PC-9 (cell line): ENCODE results near the gene PRPS1. TPM values are rescaled to one million over a fixed set of nuclear protein-coding genes. Genes with fewer than 3 reads are reported as not detected.

Source experiments
- BruUV-seq: library from RNA; stranded (reverse); fragments of 400-500 nt; replicated peaks from 2 replicates; lab custom pipeline; 2021; lab: Mats Ljungman, UMichigan
- CTCF ChIA-PET: fragments of 300-600 bp; sonication (Branson Sonifier 250); formaldehyde crosslinking; loops from one replicate; lab custom pipeline; 2022; ENCODE audit warnings: antibody characterized with exemption; lab: Charles Lee
- POLR2A ChIA-PET: fragments of 300-600 bp; sonication (Branson Sonifier 250); formaldehyde crosslinking; loops from one replicate; lab custom pipeline; 2022; ENCODE audit warnings: antibody characterized with exemption; ENCODE audit not compliant: unreplicated experiment; lab: Charles Lee
- DNase-seq, 2 experiments: peaks; one replicate each; pipeline versions ENCODE4 v3.0.0 to v3.0.0-alpha.2; 2015 to 2022; ENCODE audit warnings: mixed read lengths in 1 of 2
- H2AFZ ChIP-seq: fragments of 200-600 bp; sonication (generic); 2 replicates; pipeline ENCODE4 v1.8.1; 2017; ENCODE audit warnings: antibody characterized with exemption
- H3F3A ChIP-seq: fragments of 200-600 bp; sonication (generic); 2 replicates; pipeline ENCODE4 v1.8.1; 2017; ENCODE audit warnings: antibody characterized with exemption, mild to moderate bottlenecking, low read depth; ENCODE audit not compliant: insufficient read depth
- H3K27ac ChIP-seq: fragments of 200-600 bp; sonication (generic); 2 replicates; pipeline ENCODE4 v1.6.1; 2016; ENCODE audit warnings: mixed run types
- H3K27me3 ChIP-seq: fragments of 200-600 bp; sonication (generic); 2 replicates; pipeline ENCODE4 v1.6.1; 2016; ENCODE audit warnings: low read depth, mixed run types; ENCODE audit not compliant: insufficient read depth
- H3K36me3 ChIP-seq: fragments of 200-600 bp; sonication (generic); 2 replicates; pipeline ENCODE4 v1.6.1; 2016; ENCODE audit warnings: low read depth, mixed run types
- H3K4me1 ChIP-seq: fragments of 200-600 bp; sonication (generic); replicated peaks from 2 replicates; pipeline ENCODE4 v1.6.1; 2016; ENCODE audit warnings: mixed run types; ENCODE audit not compliant: insufficient read depth
- H3K4me2 ChIP-seq: fragments of 200-600 bp; sonication (generic); 2 replicates; pipeline ENCODE4 v1.6.1; 2017; ENCODE audit warnings: mixed run types
- H3K4me3 ChIP-seq: fragments of 200-600 bp; sonication (generic); 2 replicates; pipeline ENCODE4 v1.6.1; 2016; ENCODE audit warnings: mixed run types
- H3K79me2 ChIP-seq: fragments of 200-600 bp; sonication (generic); 2 replicates; pipeline ENCODE4 v1.6.1; 2017; ENCODE audit warnings: low read depth, mixed run types
- H3K9me2 ChIP-seq: fragments of 200-600 bp; sonication (generic); 2 replicates; pipeline ENCODE4 v1.8.1; 2017; ENCODE audit warnings: mild to moderate bottlenecking; ENCODE audit not compliant: insufficient read depth
- H3K9me3 ChIP-seq: fragments of 200-600 bp; sonication (generic); 2 replicates; pipeline ENCODE4 v1.8.1; 2016; ENCODE audit warnings: low read depth; ENCODE audit not compliant: insufficient read depth
- H4K20me1 ChIP-seq: fragments of 200-600 bp; sonication (generic); 2 replicates; pipeline ENCODE4 v1.8.1; 2017; ENCODE audit not compliant: insufficient read depth
- CTCF ChIP-seq: fragments of 200-600 bp; sonication (generic); conservative IDR thresholded peaks from 2 replicates; pipeline ENCODE4 v1.6.1; 2017; ENCODE audit warnings: mixed run types, antibody characterized with exemption, mild to moderate bottlenecking, moderate library complexity
- EZH2 ChIP-seq: fragments of 200-600 bp; sonication (generic); IDR thresholded peaks from 2 replicates; pipeline ENCODE4 v1.8.0; 2017; ENCODE audit warnings: antibody characterized with exemption, low read depth
- intact Hi-C: fragments of 100-400 bp; cut with micrococcal nuclease; formaldehyde crosslinking; loops from one replicate; pipeline ENCODE4 v1.10.0; 2022; ENCODE audit not compliant: unreplicated experiment
- total RNA-seq: library from RNA; stranded (reverse); gene quantifications from 2 replicates; pipeline ENCODE4 v1.2.3, GENCODE V29; 2021

PRPS1 gene
- total RNA-seq, 1 experiment from 2014 or later: 67.4 TPM

GRCh38 chrX:107654872-107655761, 26.8 kb downstream of the PRPS1 start:
- no peaks in the 10 kb centered on the region for H3K79me2 ChIP-seq
- ChIA-PET POLR2A (interaction anchor here (0.6 to 0.9 kb wide), 4 partner anchors 18 to 89 kb away, joined by 3 to 19 read pairs (median 8); partner anchors contain the start of gene PRPS1), CTCF (interaction anchor here (0.6 to 3.8 kb wide), 10 partner anchors 18 to 121 kb away, joined by 3 to 33 read pairs (median 4); partner anchors contain the start of genes NCBP2L and TSC22D3)
- peak overlapping the region; percentile 86 for H3K27ac ChIP-seq
- H3K4me1 ChIP-seq: peaks cover 29% of the 10 kb centered on the region
- peaks cover 40% of the 10 kb centered on the region for H3F3A ChIP-seq
- intact Hi-C loops: loop anchor here (1.0 to 10.0 kb wide), 9 partner anchors 22 to 760 kb away; partner anchors contain the start of genes FRMPD3, NCBP2L and PRPS1
- no peaks in the 10 kb centered on the region for H4K20me1 ChIP-seq
- peak overlapping the region; percentile 39; the same call in 1 of the 2 replicates for H3K4me3 ChIP-seq
- TF ChIP-seq EZH2 (no peak), CTCF (peak; percentile 93)
- no TSS peak for BruUV-seq
- 0 out of 2 replicates have a peak overlapping the region, but pooled peaks have one; percentile 49 for H2AFZ ChIP-seq
- H3K9me3 ChIP-seq: no peaks in the 10 kb centered on the region
- H3K9me2 ChIP-seq: no peaks in the 10 kb centered on the region
- H3K27me3 ChIP-seq: no peaks in the 10 kb centered on the region
- DNase-seq: peak; percentile 89 to 96
- no peaks in the 10 kb centered on the region for H3K36me3 ChIP-seq
- peak overlapping the region; percentile 70 for H3K4me2 ChIP-seq

- H3F3A ChIP-seq: peaks cover 40% of the 10 kb centered on the region
- H2AFZ ChIP-seq: no peak overlapping the region
- H3K4me2 ChIP-seq: no peak overlapping the region
- DNase-seq: peak in 1 of 2 experiments; percentile 17
- H3K4me1 ChIP-seq: peaks cover 29% of the 10 kb centered on the region
- H3K27me3 ChIP-seq: no peaks in the 10 kb centered on the region
- no peaks in the 10 kb centered on the region for H4K20me1 ChIP-seq
- intact Hi-C loops: loop anchor here (5.0 to 10.0 kb wide), 4 partner anchors 212 to 762 kb away; partner anchors contain the start of gene FRMPD3
- H3K36me3 ChIP-seq: no peaks in the 10 kb centered on the region
- no peak for TF ChIP-seq CTCF
- TF ChIP-seq EZH2: no peak
- ChIA-PET CTCF (interaction anchor here (0.5 to 3.8 kb wide), 3 partner anchors 53 to 119 kb away, joined by 3 to 33 read pairs (median 4); partner anchors contain the start of genes NCBP2L and TSC22D3), POLR2A (interaction anchor here (0.6 kb wide), 1 partner anchor 854 kb away, joined by 3 read pairs; the partner anchor contains the start of gene TBC1D8B)
- no peaks in the 10 kb centered on the region for H3K79me2 ChIP-seq
- BruUV-seq: no TSS peak
- no peaks in the 10 kb centered on the region for H3K9me3 ChIP-seq
- no peak overlapping the region for H3K27ac ChIP-seq
- H3K9me2 ChIP-seq: no peaks in the 10 kb centered on the region
- H3K4me3 ChIP-seq: no peak overlapping the region
These were observed 28.7 kb downstream of the PRPS1 start for GRCh38 chrX:107656978-107657377.

- Histone ChIP-seq H3K9me3 (no peaks in the 10 kb centered on the region), H4K20me1 (no peaks in the 10 kb centered on the region), H3K4me2 (no peak overlapping the region), H2AFZ (no peak overlapping the region), H3K4me3 (no peak overlapping the region), H3K27ac (no peak overlapping the region), H3K4me1 (peaks cover 26% of the 10 kb centered on the region), H3K79me2 (no peaks in the 10 kb centered on the region), H3K9me2 (no peaks in the 10 kb centered on the region), H3K36me3 (no peaks in the 10 kb centered on the region), H3K27me3 (no peaks in the 10 kb centered on the region), H3F3A (peaks cover 36% of the 10 kb centered on the region)
- ChIA-PET POLR2A (no interaction called here), CTCF (interaction anchor here (0.7 to 1.6 kb wide), 2 partner anchors 12 to 117 kb away, joined by 10 read pairs; partner anchors contain the start of gene TSC22D3)
- no TSS peak for BruUV-seq
- TF ChIP-seq CTCF (no peak), EZH2 (no peak)
- DNase-seq: no peak
- intact Hi-C loops: loop anchor here (1.0 to 10.0 kb wide), 6 partner anchors 119 to 764 kb away; partner anchors contain the start of genes FRMPD3 and NCBP2L
These were observed 30.4 kb downstream of the PRPS1 start for GRCh38 chrX:107658660-107659059.
